ENCODE results near the gene IL22RA2. TPM values are rescaled to one million over a fixed set of nuclear protein-coding genes. Genes with fewer than 3 reads are reported as not detected.
A peak's percentile ranks its signal among the peaks of the same experiment; 100 is the strongest.

IL22RA2 gene
- total RNA-seq, 1 donor from 2014 or later: not detected

DNA sequence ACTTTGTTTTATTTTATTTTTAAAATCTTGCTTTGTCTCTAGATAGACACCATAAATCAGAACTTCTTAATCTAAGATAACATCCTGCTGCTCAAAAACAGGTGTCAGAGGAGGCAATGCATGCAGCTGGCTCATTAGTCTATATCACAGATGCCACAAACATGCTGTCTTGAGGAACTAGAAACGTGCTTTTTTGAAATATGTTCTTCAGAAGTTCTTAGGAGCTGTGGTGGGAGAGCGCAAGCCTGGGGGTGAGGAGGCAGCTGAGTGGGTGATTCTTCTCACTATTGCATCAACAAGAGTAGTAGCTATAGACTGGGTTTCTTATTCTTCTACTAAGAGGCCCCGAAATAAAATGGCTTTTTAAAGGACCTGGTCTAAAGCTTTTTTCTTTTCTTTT, 23.4 kb downstream of the IL22RA2 start:
- H3K4me1 Mint-ChIP-seq: peaks cover 28% of the 10 kb centered on the region
- CTCF ChIA-PET: interaction anchor here (0.8 kb wide), 1 partner anchor 54 kb away, joined by 3 read pairs; no protein-coding TSS in a partner anchor
- DNase-seq (no peak), ATAC-seq (ENCODE audit: low read depth) (peak; percentile 50)
- no peaks in the 10 kb centered on the region for H3K27me3 Mint-ChIP-seq
- H3K36me3 Mint-ChIP-seq (ENCODE audit: low read depth): no peaks in the 10 kb centered on the region
- H3K27ac Mint-ChIP-seq: peak overlapping the region; percentile 65
- TF ChIP-seq, protein P1, sequence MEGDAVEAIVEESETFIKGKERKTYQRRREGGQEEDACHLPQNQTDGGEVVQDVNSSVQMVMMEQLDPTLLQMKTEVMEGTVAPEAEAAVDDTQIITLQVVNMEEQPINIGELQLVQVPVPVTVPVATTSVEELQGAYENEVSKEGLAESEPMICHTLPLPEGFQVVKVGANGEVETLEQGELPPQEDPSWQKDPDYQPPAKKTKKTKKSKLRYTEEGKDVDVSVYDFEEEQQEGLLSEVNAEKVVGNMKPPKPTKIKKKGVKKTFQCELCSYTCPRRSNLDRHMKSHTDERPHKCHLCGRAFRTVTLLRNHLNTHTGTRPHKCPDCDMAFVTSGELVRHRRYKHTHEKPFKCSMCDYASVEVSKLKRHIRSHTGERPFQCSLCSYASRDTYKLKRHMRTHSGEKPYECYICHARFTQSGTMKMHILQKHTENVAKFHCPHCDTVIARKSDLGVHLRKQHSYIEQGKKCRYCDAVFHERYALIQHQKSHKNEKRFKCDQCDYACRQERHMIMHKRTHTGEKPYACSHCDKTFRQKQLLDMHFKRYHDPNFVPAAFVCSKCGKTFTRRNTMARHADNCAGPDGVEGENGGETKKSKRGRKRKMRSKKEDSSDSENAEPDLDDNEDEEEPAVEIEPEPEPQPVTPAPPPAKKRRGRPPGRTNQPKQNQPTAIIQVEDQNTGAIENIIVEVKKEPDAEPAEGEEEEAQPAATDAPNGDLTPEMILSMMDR (IDR thresholded peaks at IDR 0.05): no peak
- POLR2A ChIA-PET: interaction anchor here (0.6 to 1.8 kb wide), 8 partner anchors 12 to 174 kb away, joined by 3 to 9 read pairs (median 6); no protein-coding TSS in a partner anchor
- intact Hi-C loops (cut with micrococcal nuclease): no loop called here
- peaks cover 3% of the 10 kb centered on the region for H3K9me3 Mint-ChIP-seq
- H3K4me3 Mint-ChIP-seq: peak overlapping the region; percentile 35

DNA sequence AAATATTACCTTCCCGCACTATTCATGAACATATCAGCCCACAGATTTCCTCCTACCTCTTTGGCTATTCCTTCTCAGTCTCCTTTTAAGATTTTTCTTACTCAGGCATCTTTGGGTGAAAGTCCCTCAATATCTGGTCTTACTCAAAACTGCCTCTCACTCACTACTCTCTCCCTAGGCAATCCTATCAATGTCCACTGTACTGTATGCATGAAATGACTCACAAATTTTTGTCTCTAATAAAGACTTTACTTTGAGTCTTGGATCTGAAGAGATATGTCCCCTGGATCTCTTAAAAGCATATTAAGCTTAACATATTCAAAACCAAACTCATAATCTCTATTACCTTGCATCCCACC, 24.4 kb downstream of the IL22RA2 start:
- POLR2A ChIA-PET: no interaction called here

DNA sequence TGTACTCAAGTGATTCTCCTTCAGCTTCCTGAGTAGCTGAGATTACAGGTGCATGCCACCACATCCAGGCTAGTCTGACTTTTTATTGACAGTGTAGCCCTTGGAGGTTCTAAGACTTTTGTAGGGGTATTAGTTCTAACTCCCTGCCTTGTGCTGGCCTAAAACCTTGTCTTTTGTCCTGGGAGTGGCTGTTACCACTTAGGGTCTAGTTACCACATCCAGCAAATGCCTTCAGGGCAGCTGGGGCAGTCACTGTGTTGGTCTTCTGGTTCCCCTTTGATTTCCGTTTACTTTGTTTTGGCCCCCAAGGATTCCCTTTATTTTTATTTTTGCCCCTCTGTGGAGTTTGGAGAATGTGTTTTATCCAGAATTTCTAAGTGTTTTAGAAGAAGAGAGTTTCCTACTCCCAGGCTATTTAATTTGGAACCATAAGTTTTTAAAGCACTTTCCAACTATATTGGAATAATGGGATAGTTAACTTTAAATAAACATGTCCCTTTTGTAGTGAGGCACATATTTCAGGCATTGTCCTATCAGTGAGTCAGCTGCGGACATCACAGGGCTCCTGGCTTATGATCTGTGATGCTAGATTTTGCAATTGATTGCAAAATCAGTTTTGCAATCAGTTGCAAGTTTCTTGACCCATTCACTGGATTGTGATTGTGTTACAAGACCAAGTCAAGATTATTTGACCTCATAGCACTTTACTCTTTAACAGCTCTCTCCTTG, 25.0 kb downstream of the IL22RA2 start:
- Mint-ChIP-seq H3K4me1 (peaks cover 28% of the 10 kb centered on the region), H3K27ac (no peak overlapping the region), H3K9me3 (peaks cover 3% of the 10 kb centered on the region), H3K27me3 (no peaks in the 10 kb centered on the region), H3K36me3 (ENCODE audit: low read depth) (no peaks in the 10 kb centered on the region), H3K4me3 (no peak overlapping the region)
- CTCF ChIA-PET: interaction anchor here (0.6 kb wide), 1 partner anchor 48 kb away, joined by 5 read pairs; no protein-coding TSS in a partner anchor
- intact Hi-C loops (cut with micrococcal nuclease): no loop called here
- DNase-seq: no peak
- ATAC-seq (ENCODE audit: low read depth): no peak
- POLR2A ChIA-PET: interaction anchor here (2.0 kb wide), 1 partner anchor 42 kb away, joined by 4 read pairs; no protein-coding TSS in a partner anchor
- TF ChIP-seq, protein P1 (IDR thresholded peaks at IDR 0.05): no peak

More for the DNA sequence above, 24.4 kb downstream of the IL22RA2 start:
- Mint-ChIP-seq H3K27me3 (no peaks in the 10 kb centered on the region), H3K4me3 (no peak overlapping the region), H3K36me3 (ENCODE audit: low read depth) (no peaks in the 10 kb centered on the region), H3K9me3 (peaks cover 3% of the 10 kb centered on the region), H3K4me1 (peaks cover 28% of the 10 kb centered on the region), H3K27ac (no peak overlapping the region)
- TF ChIP-seq, protein P1 (IDR thresholded peaks at IDR 0.05): no peak
- CTCF ChIA-PET: no interaction called here
- no peak for DNase-seq
- no peak for ATAC-seq (ENCODE audit: low read depth)
- intact Hi-C loops (cut with micrococcal nuclease): no loop called here

DNA sequence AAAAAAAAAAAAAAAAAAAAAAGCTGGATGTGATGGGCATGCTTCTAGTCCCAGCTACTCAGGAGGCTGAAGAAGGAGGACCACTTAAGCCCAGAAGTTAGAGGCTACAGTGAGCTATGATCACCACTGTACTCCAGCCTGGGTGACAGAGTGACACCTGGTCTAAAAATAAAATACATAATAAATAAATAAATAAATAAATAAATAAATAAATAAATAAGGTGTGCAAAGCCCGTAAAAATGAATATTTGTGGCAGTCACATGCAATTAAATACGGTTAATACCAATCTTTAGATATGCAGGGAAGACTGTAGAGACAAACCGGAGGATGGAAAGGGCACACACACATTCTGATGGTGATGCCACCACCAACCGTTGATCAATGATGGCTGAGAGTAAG, 26.2 kb downstream of the IL22RA2 start:
- TF ChIP-seq, protein P1 (IDR thresholded peaks at IDR 0.05): no peak
- no peak overlapping the region for H3K27ac Mint-ChIP-seq
- no peaks in the 10 kb centered on the region for H3K27me3 Mint-ChIP-seq
- ATAC-seq (ENCODE audit: low read depth) (no peak), DNase-seq (no peak)
- H3K4me3 Mint-ChIP-seq: no peak overlapping the region
- peaks cover 3% of the 10 kb centered on the region for H3K9me3 Mint-ChIP-seq
- intact Hi-C loops (cut with micrococcal nuclease): no loop called here
- H3K36me3 Mint-ChIP-seq (ENCODE audit: low read depth): no peaks in the 10 kb centered on the region
- CTCF ChIA-PET: interaction anchor here (0.7 kb wide), 1 partner anchor 41 kb away, joined by 3 read pairs; no protein-coding TSS in a partner anchor
- peaks cover 28% of the 10 kb centered on the region for H3K4me1 Mint-ChIP-seq
- POLR2A ChIA-PET: interaction anchor here (0.7 to 2.0 kb wide), 3 partner anchors 41 to 683 kb away, joined by 3 to 6 read pairs (median 4); no protein-coding TSS in a partner anchor

DNA sequence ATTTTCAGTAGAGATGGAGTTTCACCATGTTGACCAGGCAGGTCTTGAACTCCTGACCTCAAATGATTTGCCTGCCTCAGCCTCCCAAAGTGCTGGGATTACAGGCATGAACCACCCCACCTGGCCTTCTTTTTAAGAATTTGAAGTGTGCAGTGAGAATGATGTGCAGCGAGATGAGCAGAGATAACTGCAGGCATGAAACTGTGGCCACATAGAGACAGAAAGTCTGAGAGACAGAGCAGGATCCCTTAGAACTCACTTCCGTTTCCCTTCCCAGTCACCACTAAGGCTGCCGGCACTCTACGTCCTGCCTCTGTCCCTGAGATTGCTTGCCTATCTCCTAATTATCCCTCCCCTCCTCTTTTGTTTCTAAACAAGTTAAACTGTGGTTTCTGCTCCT, 27.2 kb downstream of the IL22RA2 start:
- POLR2A ChIA-PET: no interaction called here
- no peak for DNase-seq
- no peak for ATAC-seq (ENCODE audit: low read depth)
- CTCF ChIA-PET: no interaction called here
- intact Hi-C loops (cut with micrococcal nuclease): no loop called here
- H3K4me1 Mint-ChIP-seq: peaks cover 28% of the 10 kb centered on the region
- no peaks in the 10 kb centered on the region for H3K36me3 Mint-ChIP-seq (ENCODE audit: low read depth)
- no peaks in the 10 kb centered on the region for H3K27me3 Mint-ChIP-seq
- peaks cover 1% of the 10 kb centered on the region for H3K9me3 Mint-ChIP-seq
- H3K27ac Mint-ChIP-seq: no peak overlapping the region
- TF ChIP-seq, protein P1 (IDR thresholded peaks at IDR 0.05): no peak
- no peak overlapping the region for H3K4me3 Mint-ChIP-seq

All from activated B cell treated with CpG ODN at 0.5 μM for 24 hours (primary cell).